Loucy (cell line): ENCODE data around the gene CRADD.

Source experiments
- CTCF ChIP-seq: fragments of 200-600 bp; sonication (generic); conservative IDR thresholded peaks from 2 replicates; pipeline ENCODE4 v1.5.1; 2014; ENCODE audit warnings: mild to moderate bottlenecking, antibody characterized with exemption, low read length
- EZH2phosphoT487 ChIP-seq: fragments of 200-600 bp; IDR thresholded peaks from 2 replicates; pipeline ENCODE4 v1.6.1; 2018; ENCODE audit warnings: antibody characterized with exemption, mild to moderate bottlenecking, moderate library complexity, borderline replicate concordance

GRCh38 chr12:93790472-93791152 lies 113.4 kb downstream of the CRADD start:
- no peak for TF ChIP-seq CTCF
- no peak for TF ChIP-seq EZH2phosphoT487
